OCI-LY1 (cell line): ENCODE measurements around the gene ARHGEF17.
"Not testable (repeated sequence)": the region's sequence is repeated elsewhere in the genome, so short reads cannot be mapped to it uniquely, and the experiment has no call there.

ENCODE experiments used
- CTCF ChIP-seq: fragments of 200-600 bp; sonication (generic), shearing (Covaris generic); IDR thresholded peaks from 2 replicates; pipeline ENCODE4 v1.5.1; 2017; ENCODE audit warnings: mild to moderate bottlenecking, antibody characterized with exemption, low read length, moderate library complexity, mixed read lengths
- EZH2 ChIP-seq: fragments of 200-600 bp; sonication (generic), shearing (Covaris generic); IDR thresholded peaks from 2 replicates; pipeline ENCODE4 v1.8.0; 2017; ENCODE audit warnings: borderline replicate concordance, mixed run types, mild to moderate bottlenecking, antibody characterized with exemption, low read length, moderate library complexity, mixed read lengths

- not testable (repeated sequence) for TF ChIP-seq CTCF, EZH2
These were observed 33.9 kb upstream of the ARHGEF17 start for GRCh38 chr11:73274191-73274590.
